ENCODE measurements around the gene CEP162. TPM values are rescaled to one million over a fixed set of nuclear protein-coding genes. Genes with fewer than 3 reads are reported as not detected.

CEP162 gene
- 3.1 and 3.4 TPM in 2 replicates for total RNA-seq

- FAIRE-seq (peak; percentile 88), DNase-seq (ENCODE audit: low read depth) (peak; percentile 80)
- peak; percentile 77 for TF ChIP-seq CTCF (IDR thresholded peaks at IDR 0.05; ENCODE audit: insufficient read depth, low read length, severe bottlenecking)
- H3K27me3 ChIP-seq (ENCODE audit: control insufficient read depth, insufficient read depth, low read length) = no peaks in the 10 kb centered on the region
- H3K4me3 ChIP-seq (ENCODE audit: low read depth, low read length) = peak within 1 kb of the TSS; percentile 63
- no peaks in the 10 kb centered on the region for H3K36me3 ChIP-seq (ENCODE audit: control insufficient read depth, insufficient read depth, low read length)
These were observed at the start of gene CEP162 for GRCh38 chr6:84227434-84228197. TSS of gene CEP162 (minus strand) at chr6:84227643. CDS start at chr6:84226393, 1,250 bp downstream.

GRCh38 chr6:84274856-84275255, 47.4 kb upstream of the CEP162 start:
- DNase-seq (ENCODE audit: low read depth) (no peak), FAIRE-seq (no peak)
- TF ChIP-seq CTCF (IDR thresholded peaks at IDR 0.05; ENCODE audit: insufficient read depth, low read length, severe bottlenecking) = no peak
- Histone ChIP-seq H3K36me3 (ENCODE audit: control insufficient read depth, insufficient read depth, low read length) (no peaks in the 10 kb centered on the region), H3K27me3 (ENCODE audit: control insufficient read depth, insufficient read depth, low read length) (no peaks in the 10 kb centered on the region), H3K4me3 (ENCODE audit: low read depth, low read length) (no peak overlapping the region)

GRCh38 chr6:84273048-84273809, 45.8 kb upstream of the CEP162 start:
- Histone ChIP-seq H3K27me3 (ENCODE audit: control insufficient read depth, insufficient read depth, low read length) (no peaks in the 10 kb centered on the region), H3K36me3 (ENCODE audit: control insufficient read depth, insufficient read depth, low read length) (no peaks in the 10 kb centered on the region), H3K4me3 (ENCODE audit: low read depth, low read length) (no peak overlapping the region)
- DNase-seq (ENCODE audit: low read depth) (no peak), FAIRE-seq (peak; percentile 18)
- TF ChIP-seq CTCF (IDR thresholded peaks at IDR 0.05; ENCODE audit: insufficient read depth, low read length, severe bottlenecking) = no peak

- Histone ChIP-seq H3K27me3 (ENCODE audit: control insufficient read depth, insufficient read depth, low read length) (no peaks in the 10 kb centered on the region), H3K4me3 (ENCODE audit: low read depth, low read length) (no peak overlapping the region), H3K36me3 (ENCODE audit: control insufficient read depth, insufficient read depth, low read length) (no peaks in the 10 kb centered on the region)
- DNase-seq (ENCODE audit: low read depth) (no peak), FAIRE-seq (no peak)
- TF ChIP-seq CTCF (IDR thresholded peaks at IDR 0.05; ENCODE audit: insufficient read depth, low read length, severe bottlenecking) = no peak
These were observed 44.9 kb upstream of the CEP162 start for GRCh38 chr6:84272298-84272697.

- H3K4me3 ChIP-seq (ENCODE audit: low read depth, low read length) = no peak overlapping the region
- no peak for DNase-seq (ENCODE audit: low read depth)
- TF ChIP-seq CTCF (IDR thresholded peaks at IDR 0.05; ENCODE audit: insufficient read depth, low read length, severe bottlenecking) = no peak
- H3K27me3 ChIP-seq (ENCODE audit: control insufficient read depth, insufficient read depth, low read length) = no peaks in the 10 kb centered on the region
- H3K36me3 ChIP-seq (ENCODE audit: control insufficient read depth, insufficient read depth, low read length) = no peaks in the 10 kb centered on the region
- no peak for FAIRE-seq
These were observed 43.7 kb upstream of the CEP162 start for GRCh38 chr6:84271061-84271716.
